ENCODE measurements around the gene NEK9.
"Not testable (repeated sequence)": the region's sequence is repeated elsewhere in the genome, so short reads cannot be mapped to it uniquely, and the experiment has no call there.

Gene NEK9

GRCh38 chr14:75077794-75078193 lies 49.1 kb downstream of the NEK9 start:
- H3K4me3 ChIP-seq (ENCODE audit: low read length) = no peak overlapping the region
- TF ChIP-seq CTCF (IDR thresholded peaks at IDR 0.05; ENCODE audit: insufficient read depth, low read depth, low read length, missing control alignments) = no peak
- DNase-seq (ENCODE audit: low read depth) = no peak

- TF ChIP-seq CTCF (IDR thresholded peaks at IDR 0.05; ENCODE audit: insufficient read depth, low read depth, low read length, missing control alignments) = no peak
- H3K4me3 ChIP-seq (ENCODE audit: low read length) = no peak overlapping the region
- DNase-seq (ENCODE audit: low read depth) = no peak
Measured at GRCh38 chr14:75070383-75070782, 56.5 kb downstream of the NEK9 start.

GRCh38 chr14:75069811-75070145 lies 57.1 kb downstream of the NEK9 start:
- no peak for DNase-seq (ENCODE audit: low read depth)
- H3K4me3 ChIP-seq (ENCODE audit: low read length) = peak overlapping the region; percentile 50

GRCh38 chr14:75069121-75069810 lies 57.6 kb downstream of the NEK9 start, which contains the start of gene ZC2HC1C:
ZC2HC1C (plus strand) TSS chr14:75069641; CDS start chr14:75070574, 933 bp downstream.
- peak; percentile 77 for DNase-seq (ENCODE audit: low read depth)
- TF ChIP-seq CTCF (IDR thresholded peaks at IDR 0.05; ENCODE audit: insufficient read depth, low read depth, low read length, missing control alignments) = no peak
- peak within 1 kb of the TSS; percentile 50 for H3K4me3 ChIP-seq (ENCODE audit: low read length)

More at GRCh38 chr14:75069811-75070145, 57.1 kb downstream of the NEK9 start:
- TF ChIP-seq CTCF (IDR thresholded peaks at IDR 0.05; ENCODE audit: insufficient read depth, low read depth, low read length, missing control alignments) = no peak

GRCh38 chr14:75068294-75069120 lies 58.3 kb downstream of the NEK9 start:
- DNase-seq (ENCODE audit: low read depth) = no peak
- peak overlapping the region; percentile 50 for H3K4me3 ChIP-seq (ENCODE audit: low read length)
- no peak for TF ChIP-seq CTCF (IDR thresholded peaks at IDR 0.05; ENCODE audit: insufficient read depth, low read depth, low read length, missing control alignments)

- H3K4me3 ChIP-seq (ENCODE audit: low read length); DNase-seq (ENCODE audit: low read depth): not testable (repeated sequence)
Measured at GRCh38 chr14:75067765-75068164, 59.1 kb downstream of the NEK9 start.

GRCh38 chr14:75067212-75067611 lies 59.6 kb downstream of the NEK9 start:
- no peak overlapping the region for H3K4me3 ChIP-seq (ENCODE audit: low read length)
- TF ChIP-seq CTCF (IDR thresholded peaks at IDR 0.05; ENCODE audit: insufficient read depth, low read depth, low read length, missing control alignments) = no peak
- no peak for DNase-seq (ENCODE audit: low read depth)

Measured in epithelial cell of esophagus (primary cell).